OCI-LY3 (cell line): ENCODE results near the gene PLEKHD1.

Source experiments
- H2AFZ ChIP-seq: fragments of 200-600, 300-600 bp; shearing (Covaris generic); 2 replicates; pipeline ENCODE4 v1.6.0; 2014; ENCODE audit warnings: antibody characterized with exemption, low read depth, low read length
- H3K27ac ChIP-seq: fragments of 200-600, 300-600 bp; sonication (generic); 2 replicates; pipeline ENCODE4 v1.5.1; 2014; ENCODE audit warnings: mild to moderate bottlenecking, low read length, moderate library complexity, mixed read lengths
- H3K27me3 ChIP-seq: fragments of 200-600, 300-600 bp; sonication (generic); 2 replicates; pipeline ENCODE4 v1.6.1; 2014; ENCODE audit warnings: low read depth, low read length, mixed read lengths
- H3K36me3 ChIP-seq: fragments of 200-600, 300-600 bp; sonication (generic); replicated peaks from 2 replicates; pipeline ENCODE3; 2014; ENCODE audit warnings: low read depth, low read length, mixed read lengths
- H3K4me1 ChIP-seq: fragments of 300-600, 200-600 bp; sonication (generic); 2 replicates; pipeline ENCODE4 v1.6.1; 2014; ENCODE audit warnings: low read length, mixed read lengths
- H3K4me2 ChIP-seq: fragments of 200-600, 300-600 bp; sonication (generic); 2 replicates; pipeline ENCODE4 v1.6.1; 2014; ENCODE audit warnings: low read length, mixed read lengths
- H3K4me3 ChIP-seq: fragments of 300-600, 200-600 bp; sonication (generic); 2 replicates; pipeline ENCODE4 v1.5.1; 2014; ENCODE audit warnings: antibody characterized with exemption, mild to moderate bottlenecking, low read length, moderate library complexity
- H3K79me2 ChIP-seq: fragments of 300-600, 200-600 bp; shearing (Covaris generic); 2 replicates; pipeline ENCODE4 v1.6.1; 2014; ENCODE audit warnings: mild to moderate bottlenecking, low read length, mixed read lengths
- H3K9ac ChIP-seq: fragments of 300-600, 200-600 bp; shearing (Covaris generic); 2 replicates; pipeline ENCODE4 v1.6.0; 2014; ENCODE audit warnings: mild to moderate bottlenecking, low read length, moderate library complexity
- H3K9me3 ChIP-seq: fragments of 200-600, 300-600 bp; shearing (Covaris generic); 2 replicates; pipeline ENCODE4 v1.6.1; 2014; ENCODE audit warnings: low read length, mixed read lengths; ENCODE audit not compliant: insufficient read depth
- H4K20me1 ChIP-seq: fragments of 200-600, 300-600 bp; sonication (generic); 2 replicates; pipeline ENCODE4 v1.6.1; 2016; ENCODE audit warnings: low read length, mixed read lengths; ENCODE audit not compliant: insufficient read depth
- EZH2phosphoT487 ChIP-seq: fragments of 200-600 bp; shearing (Covaris generic); IDR thresholded peaks from 2 replicates; pipeline ENCODE4 v1.6.1; 2018; ENCODE audit warnings: antibody characterized with exemption, mixed run types, low read depth
- TF ChIP-seq, protein P1 (sequence below): fragments of 200-600, 300-600 bp; sonication (generic); IDR thresholded peaks from 2 replicates; pipeline ENCODE4 v1.5.1; 2014; ENCODE audit warnings: antibody characterized with exemption, low read length, low read depth

PLEKHD1 gene

DNA sequence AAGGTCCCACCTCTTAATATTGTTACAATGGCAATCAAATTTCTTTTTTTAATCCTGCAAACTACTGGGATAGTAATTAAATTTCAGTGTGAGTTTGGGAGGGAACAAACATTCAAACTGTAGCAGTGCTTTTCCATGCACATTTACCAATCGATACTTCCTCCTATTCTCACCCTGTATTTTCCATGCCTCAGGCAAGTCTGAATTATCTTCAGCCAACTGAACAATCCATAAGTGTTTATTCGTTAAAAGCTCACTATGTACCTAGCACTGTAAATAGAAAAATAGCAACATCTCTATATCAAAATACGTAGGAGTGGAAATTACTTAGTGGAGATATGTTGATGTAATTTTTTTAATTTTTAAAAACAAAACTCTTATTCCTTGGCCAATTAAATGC is 46.6 kb downstream of the PLEKHD1 start:
- TF ChIP-seq EZH2phosphoT487, result no peak
- TF ChIP-seq, protein P1, sequence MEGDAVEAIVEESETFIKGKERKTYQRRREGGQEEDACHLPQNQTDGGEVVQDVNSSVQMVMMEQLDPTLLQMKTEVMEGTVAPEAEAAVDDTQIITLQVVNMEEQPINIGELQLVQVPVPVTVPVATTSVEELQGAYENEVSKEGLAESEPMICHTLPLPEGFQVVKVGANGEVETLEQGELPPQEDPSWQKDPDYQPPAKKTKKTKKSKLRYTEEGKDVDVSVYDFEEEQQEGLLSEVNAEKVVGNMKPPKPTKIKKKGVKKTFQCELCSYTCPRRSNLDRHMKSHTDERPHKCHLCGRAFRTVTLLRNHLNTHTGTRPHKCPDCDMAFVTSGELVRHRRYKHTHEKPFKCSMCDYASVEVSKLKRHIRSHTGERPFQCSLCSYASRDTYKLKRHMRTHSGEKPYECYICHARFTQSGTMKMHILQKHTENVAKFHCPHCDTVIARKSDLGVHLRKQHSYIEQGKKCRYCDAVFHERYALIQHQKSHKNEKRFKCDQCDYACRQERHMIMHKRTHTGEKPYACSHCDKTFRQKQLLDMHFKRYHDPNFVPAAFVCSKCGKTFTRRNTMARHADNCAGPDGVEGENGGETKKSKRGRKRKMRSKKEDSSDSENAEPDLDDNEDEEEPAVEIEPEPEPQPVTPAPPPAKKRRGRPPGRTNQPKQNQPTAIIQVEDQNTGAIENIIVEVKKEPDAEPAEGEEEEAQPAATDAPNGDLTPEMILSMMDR, result no peak
- H3K27ac ChIP-seq, result no peak overlapping the region
- H3K4me3 ChIP-seq, result no peak overlapping the region
- H3K79me2 ChIP-seq, result no peaks in the 10 kb centered on the region
- H3K36me3 ChIP-seq, result no peaks in the 10 kb centered on the region
- no peak overlapping the region for H2AFZ ChIP-seq
- H3K9me3 ChIP-seq, result no peaks in the 10 kb centered on the region
- no peak overlapping the region for H3K4me2 ChIP-seq
- H3K4me1 ChIP-seq, result no peaks in the 10 kb centered on the region
- H3K9ac ChIP-seq, result no peak overlapping the region
- H4K20me1 ChIP-seq, result no peaks in the 10 kb centered on the region
- H3K27me3 ChIP-seq, result peaks cover 19% of the 10 kb centered on the region

DNA sequence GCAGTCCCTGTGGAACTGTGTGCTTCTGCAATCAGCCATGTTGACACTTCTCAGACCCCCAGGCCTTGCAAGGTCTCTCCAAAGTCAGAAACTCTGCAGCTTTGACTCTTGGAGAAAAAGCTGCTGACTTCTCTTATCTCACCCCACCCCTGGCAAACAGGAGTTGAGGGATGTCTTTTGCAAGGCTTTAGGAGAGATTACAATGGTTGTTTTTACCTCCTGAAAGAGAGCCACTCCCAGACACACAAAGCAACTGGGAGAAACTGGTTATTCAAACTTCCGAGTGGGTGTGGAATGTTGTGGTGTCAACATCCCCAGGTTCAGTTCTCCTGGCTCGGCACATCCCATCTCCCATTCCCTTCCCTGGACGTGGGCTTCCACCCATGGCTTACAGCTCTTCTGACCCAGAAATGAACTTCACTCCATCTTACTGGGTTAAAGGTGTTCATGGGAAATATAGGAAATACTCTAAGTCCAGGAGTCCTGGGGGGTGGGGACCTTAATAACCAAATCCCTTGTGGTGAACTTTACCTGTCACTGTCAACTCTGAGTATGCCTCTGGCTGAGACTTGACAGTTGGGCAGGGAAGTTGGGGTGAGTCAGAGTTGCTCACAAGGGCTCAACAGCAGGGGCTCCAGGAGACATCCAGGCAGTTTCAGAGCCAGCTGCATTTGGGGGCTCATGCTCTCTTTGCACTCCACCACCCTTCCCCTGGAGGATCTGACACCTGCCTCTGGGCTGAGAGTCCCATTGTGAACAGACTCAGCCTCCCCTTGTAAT is 48.2 kb downstream of the PLEKHD1 start:
- H3K4me2 ChIP-seq, result no peak overlapping the region
- no peaks in the 10 kb centered on the region for H3K79me2 ChIP-seq
- TF ChIP-seq EZH2phosphoT487, result no peak
- TF ChIP-seq, protein P1, result no peak

DNA sequence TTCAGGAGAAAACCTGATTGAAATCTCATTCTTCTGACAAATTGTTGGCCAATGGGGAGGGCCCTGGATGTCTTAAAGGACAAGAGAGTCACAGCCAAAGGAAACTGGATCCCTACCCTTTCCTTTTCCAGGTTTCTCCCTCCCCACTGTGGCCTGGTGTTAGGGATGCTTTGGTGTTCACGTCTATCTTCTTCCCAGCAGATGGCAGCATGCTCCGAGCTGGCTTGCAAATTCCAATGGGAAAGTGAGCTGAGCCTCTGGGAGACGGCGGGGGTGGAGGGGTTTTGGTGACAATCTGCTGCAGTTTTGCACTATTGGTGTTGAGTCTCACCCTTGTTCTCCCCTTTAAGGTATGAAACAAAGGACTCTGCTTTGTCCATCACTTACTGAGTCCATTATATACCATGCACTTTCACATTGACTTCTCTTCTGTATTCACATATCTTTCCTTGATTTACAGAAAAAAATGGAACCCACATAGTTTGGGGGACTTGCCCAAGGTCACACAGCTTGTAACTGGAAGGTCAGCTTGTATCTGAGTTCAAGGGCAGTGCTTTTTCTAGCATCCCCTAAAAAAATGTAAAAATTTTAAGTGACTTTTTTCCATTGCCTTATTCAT is 50.8 kb downstream of the PLEKHD1 start:
- no peaks in the 10 kb centered on the region for H4K20me1 ChIP-seq
- H3K4me3 ChIP-seq, result no peak overlapping the region
- H3K36me3 ChIP-seq, result no peaks in the 10 kb centered on the region
- H3K27ac ChIP-seq, result no peak overlapping the region
- no peaks in the 10 kb centered on the region for H3K79me2 ChIP-seq
- no peak for TF ChIP-seq EZH2phosphoT487
- TF ChIP-seq, protein P1, result peak; percentile 70
- H3K9ac ChIP-seq, result no peak overlapping the region
- no peak overlapping the region; the same call in 1 of the 2 replicates for H3K4me2 ChIP-seq
- H3K4me1 ChIP-seq, result peaks cover 4% of the 10 kb centered on the region
- H3K9me3 ChIP-seq, result no peaks in the 10 kb centered on the region
- no peak overlapping the region for H2AFZ ChIP-seq
- H3K27me3 ChIP-seq, result peaks cover 23% of the 10 kb centered on the region

More for the DNA sequence above, 48.2 kb downstream of the PLEKHD1 start:
- Histone ChIP-seq H3K27me3 (peaks cover 19% of the 10 kb centered on the region), H4K20me1 (no peaks in the 10 kb centered on the region), H3K4me1 (no peaks in the 10 kb centered on the region), H3K4me3 (no peak overlapping the region), H2AFZ (no peak overlapping the region), H3K36me3 (no peaks in the 10 kb centered on the region), H3K9ac (no peak overlapping the region), H3K9me3 (no peaks in the 10 kb centered on the region), H3K27ac (no peak overlapping the region)

DNA sequence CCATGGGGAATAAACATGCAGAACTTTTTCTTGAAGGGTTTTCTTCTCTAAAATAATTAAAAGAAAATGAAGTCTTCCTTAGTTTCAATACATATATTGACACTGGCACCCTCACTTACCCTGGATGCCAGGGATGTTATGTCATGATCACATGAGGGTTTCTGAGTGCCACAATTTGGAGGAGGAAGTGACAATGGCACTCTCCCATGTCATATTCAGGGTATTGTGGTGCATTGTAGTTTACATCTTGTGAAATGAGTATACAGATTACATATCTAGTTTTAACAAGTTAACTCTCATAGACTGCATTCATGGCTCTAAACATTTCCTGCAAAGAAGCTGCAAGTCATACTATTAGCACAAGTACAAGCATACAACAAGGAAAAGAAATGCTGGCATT is 52.4 kb downstream of the PLEKHD1 start:
- H4K20me1 ChIP-seq, result no peaks in the 10 kb centered on the region
- no peak for TF ChIP-seq EZH2phosphoT487
- TF ChIP-seq, protein P1, result no peak

More for the DNA sequence above, 52.4 kb downstream of the PLEKHD1 start:
- Histone ChIP-seq H3K79me2 (no peaks in the 10 kb centered on the region), H3K4me2 (no peak overlapping the region), H3K4me3 (no peak overlapping the region), H3K4me1 (peaks cover 13% of the 10 kb centered on the region), H3K27ac (no peak overlapping the region), H3K27me3 (peaks cover 22% of the 10 kb centered on the region), H3K9me3 (no peaks in the 10 kb centered on the region), H2AFZ (no peak overlapping the region), H3K9ac (no peak overlapping the region), H3K36me3 (no peaks in the 10 kb centered on the region)
